HTR-8/SVneo (cell line): Measurements from ENCODE around the gene AIG1.
"Not testable (repeated sequence)": the region's sequence is repeated elsewhere in the genome, so short reads cannot be mapped to it uniquely, and the experiment has no call there.

Experiments
- DNase-seq: peaks from one replicate; pipeline ENCODE4 v3.0.0; 2011; ENCODE audit warnings: low spot score, mixed read lengths; ENCODE audit not compliant: insufficient read length
- FAIRE-seq: peaks from 2 replicates; lab custom pipeline; 2011; peaks lifted over from hg19 to GRCh38; lab: Jason Lieb, UNC

Gene AIG1

DNA sequence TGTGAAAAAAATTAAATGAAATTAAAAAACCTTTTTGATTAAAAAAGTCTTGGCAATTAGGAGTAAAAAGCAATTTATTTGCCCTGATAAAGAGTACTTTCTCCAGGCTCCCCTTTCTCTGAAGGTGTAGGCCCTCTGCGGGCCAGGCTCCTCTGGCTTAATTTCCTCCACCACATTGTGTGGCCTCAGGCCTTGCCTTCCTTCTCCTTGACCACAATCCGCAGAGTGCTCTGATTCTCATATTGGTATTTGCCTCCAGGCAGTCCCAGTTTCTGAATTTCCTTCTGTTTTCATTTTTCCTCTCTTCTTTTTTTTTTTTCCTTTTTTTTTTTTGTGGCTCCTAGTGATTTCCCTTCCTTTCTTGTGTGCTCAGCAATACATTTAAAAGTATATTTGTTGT, 96.4 kb downstream of the AIG1 start:
- FAIRE-seq (no peak), DNase-seq (no peak)

DNA sequence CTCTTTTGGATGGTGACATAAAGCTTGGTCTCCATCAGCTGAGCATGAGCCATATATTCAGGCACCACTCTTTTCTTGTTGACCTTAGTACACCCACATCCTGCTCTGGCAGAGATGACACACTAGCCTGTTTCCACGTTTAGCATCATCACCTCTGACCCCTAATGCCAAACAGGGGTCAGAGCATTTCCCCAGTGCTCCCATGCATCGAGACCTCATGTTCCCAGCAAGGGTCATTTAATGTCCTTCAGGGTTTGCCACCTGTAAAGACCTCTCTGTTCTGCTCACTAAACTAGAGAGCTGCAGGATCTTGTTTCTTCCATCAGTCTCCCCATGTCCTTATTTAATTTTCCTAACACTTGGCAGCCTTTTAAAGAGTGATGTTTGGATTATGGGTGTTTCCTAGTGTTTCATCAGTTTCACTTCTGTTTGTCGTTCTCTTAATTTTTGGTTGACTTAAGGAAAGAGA, 97.5 kb downstream of the AIG1 start:
- no peak for DNase-seq
- no peak for FAIRE-seq

- DNase-seq: no peak
- FAIRE-seq: no peak
Observed at GRCh38 chr6:143159001-143159400, 98.3 kb downstream of the AIG1 start.

GRCh38 chr6:143160015-143160414, 99.3 kb downstream of the AIG1 start:
- FAIRE-seq: no peak
- no peak for DNase-seq

DNA sequence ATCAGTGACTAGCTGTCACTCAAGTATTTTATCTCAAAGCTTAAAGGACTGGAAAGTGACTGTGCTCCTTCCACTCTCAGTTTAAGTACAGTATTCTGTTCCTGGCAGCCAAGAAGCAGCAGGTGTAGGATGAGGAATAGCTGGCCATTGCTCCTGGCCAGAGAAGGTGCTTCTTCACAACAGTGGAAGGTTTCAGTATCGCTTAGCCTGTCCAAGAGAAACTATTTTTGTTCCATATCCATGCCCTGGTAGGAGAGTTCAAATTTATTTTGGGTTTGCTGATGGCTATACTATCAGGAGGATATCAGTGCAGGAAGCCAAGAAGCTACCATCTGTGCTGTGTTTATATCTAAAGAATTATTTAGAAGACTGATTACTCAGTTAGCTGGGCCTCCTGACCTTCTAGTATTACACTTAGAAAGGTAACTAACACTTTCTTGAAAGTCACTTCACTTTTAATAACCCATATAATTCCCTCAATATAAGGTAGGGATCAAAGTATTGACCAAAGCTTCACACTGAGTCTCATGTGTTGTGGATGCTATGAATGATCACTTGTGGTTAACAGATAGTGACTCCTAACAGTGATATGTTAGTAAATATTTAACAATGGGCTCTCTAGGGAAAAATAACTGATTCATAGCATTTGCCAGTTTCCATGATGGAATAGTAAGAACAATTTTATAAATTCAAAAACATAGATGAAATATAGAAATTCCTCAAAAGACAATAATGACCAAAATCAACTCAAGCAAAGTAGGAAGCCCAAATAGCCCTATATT, 99.9 kb downstream of the AIG1 start:
- no peak for DNase-seq
- FAIRE-seq: no peak

GRCh38 chr6:143163621-143164020, 102.9 kb downstream of the AIG1 start:
- no peak for FAIRE-seq
- no peak for DNase-seq

DNA sequence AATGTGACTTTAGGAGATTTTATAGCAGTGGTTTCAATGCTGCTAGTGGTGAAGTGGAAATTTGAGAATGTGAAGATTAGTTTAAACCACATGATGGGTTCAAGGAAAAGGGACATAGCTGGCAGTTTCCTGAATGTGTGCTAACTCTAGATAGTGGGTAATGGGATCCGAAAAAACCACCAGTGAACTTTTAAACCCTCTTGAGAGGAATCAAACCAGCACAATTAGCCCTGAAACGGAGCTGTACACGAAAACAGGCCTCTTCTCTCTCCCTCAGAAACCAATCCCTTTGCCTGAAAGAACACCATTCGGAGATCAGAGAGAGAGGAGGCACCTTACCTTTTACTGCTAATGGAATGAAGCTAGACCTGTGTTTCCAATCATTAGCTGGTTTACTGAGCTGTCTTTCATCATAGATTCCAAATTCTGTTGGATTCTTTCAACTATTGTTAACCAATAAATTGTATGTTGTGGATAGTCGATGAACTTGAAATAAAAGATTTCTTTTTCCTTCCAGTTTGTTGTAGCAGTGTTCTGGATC, 103.9 kb downstream of the AIG1 start:
- FAIRE-seq (no peak), DNase-seq (no peak)

DNA sequence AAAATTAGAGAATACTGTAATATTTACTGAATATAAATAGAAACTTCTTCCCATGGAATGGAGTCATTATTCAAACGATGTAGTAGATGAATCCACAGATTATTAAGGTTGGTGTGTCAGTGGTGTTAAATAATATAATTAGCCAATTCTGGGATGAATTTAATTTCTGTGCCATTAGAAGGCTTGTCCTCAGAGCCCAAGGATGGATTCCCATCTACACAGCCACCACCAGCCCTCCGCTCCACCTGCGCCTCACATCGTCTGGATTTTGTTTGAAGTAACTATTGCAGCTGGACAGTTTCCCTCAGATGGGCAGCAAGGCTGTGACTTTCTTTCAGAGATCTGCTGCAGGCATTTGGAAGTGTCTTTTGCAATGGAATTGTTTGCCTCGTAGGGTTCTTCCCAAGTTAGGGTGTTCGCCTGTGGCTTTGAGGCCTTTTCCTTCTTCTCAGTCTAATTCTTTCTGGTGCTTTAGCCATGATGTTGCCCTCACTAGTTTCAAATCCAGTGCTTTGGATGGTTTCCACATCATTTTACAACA, 104.7 kb downstream of the AIG1 start:
- no peak for FAIRE-seq

DNA sequence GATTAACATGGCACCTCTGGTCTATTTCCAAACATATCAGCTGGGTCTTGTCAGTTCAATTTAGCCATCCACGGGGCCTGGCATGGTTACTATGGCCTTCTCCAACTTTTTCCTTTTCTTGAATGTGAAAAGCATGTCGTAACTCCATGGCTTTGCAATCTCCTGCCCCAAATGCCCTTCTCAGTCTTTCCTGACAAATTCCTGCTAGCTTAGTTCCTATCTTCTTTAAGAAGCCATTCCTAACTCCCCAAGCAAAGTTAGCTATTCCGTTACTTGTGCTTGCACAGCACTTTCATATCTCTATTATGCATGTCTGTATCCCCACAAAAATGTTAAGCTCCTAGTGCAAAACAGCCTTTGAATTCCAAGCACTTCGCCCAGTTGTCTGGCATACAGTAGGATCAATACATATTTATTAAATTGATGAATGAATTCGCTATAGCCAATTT, 105.6 kb downstream of the AIG1 start:
- FAIRE-seq: no peak

More for the DNA sequence above, 104.7 kb downstream of the AIG1 start:
- DNase-seq: no peak

GRCh38 chr6:143167224-143167623, 106.5 kb downstream of the AIG1 start:
- FAIRE-seq (no peak), DNase-seq (no peak)

More for the DNA sequence above, 105.6 kb downstream of the AIG1 start:
- DNase-seq: no peak

GRCh38 chr6:143168396-143168816, 107.7 kb downstream of the AIG1 start:
- not testable (repeated sequence) for DNase-seq, FAIRE-seq

DNA sequence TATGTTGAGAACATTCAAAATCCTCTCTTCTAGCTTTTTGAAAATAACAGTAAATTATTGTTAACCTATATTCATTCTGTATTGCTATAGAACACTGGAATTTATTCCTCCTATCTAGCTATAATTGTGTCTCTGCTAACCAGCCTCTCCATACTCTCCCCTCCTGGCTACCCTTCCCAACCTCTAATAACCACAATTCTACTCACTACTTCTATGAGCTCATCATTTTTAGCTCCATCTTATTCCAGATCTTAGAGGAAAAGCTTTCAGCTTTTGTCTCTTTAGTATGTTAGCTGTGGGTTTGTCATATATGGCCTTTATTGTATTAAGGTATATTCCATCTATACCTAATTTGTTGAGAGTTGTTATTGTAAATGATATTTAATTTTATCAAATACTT, 108.8 kb downstream of the AIG1 start:
- no peak for FAIRE-seq
- no peak for DNase-seq

DNA sequence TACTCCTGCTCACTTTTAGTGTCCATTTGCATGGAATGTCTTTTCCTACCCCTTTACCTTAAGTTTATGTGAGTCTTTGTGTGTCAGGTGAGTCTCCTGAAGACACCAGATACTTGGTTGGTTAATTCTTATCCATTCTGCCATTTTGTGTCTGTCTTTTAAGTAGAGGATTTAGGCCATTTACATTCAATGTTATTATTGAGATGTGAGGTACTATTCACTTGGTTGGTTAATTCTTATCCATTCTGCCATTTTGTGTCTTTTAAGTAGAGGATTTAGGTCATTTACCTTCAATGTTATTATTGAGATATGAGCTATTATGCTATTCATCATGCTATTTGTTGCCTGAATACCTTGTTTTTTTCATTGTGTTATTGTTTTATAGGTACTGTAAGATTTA, 113.8 kb downstream of the AIG1 start:
- no peak for DNase-seq
- no peak for FAIRE-seq

DNA sequence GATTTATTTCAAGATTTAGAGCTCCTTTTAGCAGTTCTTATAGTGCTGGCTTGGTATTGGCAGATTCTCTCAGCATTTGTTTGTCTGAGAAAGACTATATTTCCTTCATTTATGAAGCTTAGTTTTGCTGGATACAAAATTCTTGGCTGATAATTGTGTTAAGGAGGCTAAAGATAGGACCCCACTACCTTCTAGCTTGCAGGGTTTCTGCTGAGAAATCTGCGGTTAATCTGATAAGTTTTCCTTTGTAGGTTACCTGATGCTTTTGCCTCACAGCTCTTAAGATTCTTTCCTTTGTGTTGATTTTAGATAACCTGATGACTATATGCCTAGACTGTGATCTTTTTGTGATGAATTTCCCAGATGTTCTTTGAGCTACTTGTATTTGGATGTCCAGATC, 114.3 kb downstream of the AIG1 start:
- FAIRE-seq (no peak), DNase-seq (no peak)

DNA sequence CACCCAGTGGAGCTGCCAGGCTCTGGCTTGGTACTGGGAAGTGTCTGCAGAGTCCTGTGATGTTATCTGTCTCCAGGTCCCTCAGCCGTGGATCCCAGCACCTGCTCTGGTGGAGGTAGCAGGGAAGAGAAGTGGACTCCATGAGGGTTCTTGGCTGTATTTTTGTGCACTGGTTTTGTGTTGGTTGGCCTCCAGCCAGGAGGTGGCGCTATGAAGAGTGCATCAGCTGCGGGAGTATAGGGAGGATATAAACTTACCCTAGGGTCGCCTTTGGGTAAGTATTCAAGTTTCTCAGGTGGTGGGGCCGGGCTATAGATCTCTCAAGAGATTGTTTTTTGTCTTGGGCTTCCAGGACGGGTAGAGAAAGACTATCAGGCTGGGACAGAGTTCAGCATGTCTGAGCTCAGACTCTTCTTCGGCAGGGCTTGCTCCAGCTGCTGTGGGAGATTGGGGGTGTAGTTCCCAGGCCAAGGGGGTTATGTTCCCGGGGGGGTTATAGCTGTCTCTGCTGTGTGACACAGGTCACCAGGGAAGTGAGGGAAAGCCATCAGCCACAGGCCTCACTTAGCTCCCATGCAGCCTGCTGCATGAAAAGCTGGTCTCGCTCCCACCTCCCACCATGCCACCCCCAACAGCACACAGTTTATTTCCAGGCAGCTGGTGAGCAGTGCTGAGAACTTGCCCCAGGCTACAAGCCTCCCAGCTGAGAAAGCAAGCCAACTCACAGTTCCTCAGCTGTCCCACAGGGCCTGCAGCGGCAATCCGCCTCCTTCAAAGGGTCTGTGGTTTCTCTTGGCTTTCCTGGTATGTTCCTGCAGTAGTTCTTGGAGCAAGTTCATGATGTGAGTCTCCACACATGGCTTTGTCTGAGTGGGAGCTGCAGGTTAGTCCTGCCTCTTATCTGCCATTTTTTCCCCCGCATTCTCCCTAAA, 115.7 kb downstream of the AIG1 start:
- DNase-seq (no peak), FAIRE-seq (peak; percentile 49)

DNA sequence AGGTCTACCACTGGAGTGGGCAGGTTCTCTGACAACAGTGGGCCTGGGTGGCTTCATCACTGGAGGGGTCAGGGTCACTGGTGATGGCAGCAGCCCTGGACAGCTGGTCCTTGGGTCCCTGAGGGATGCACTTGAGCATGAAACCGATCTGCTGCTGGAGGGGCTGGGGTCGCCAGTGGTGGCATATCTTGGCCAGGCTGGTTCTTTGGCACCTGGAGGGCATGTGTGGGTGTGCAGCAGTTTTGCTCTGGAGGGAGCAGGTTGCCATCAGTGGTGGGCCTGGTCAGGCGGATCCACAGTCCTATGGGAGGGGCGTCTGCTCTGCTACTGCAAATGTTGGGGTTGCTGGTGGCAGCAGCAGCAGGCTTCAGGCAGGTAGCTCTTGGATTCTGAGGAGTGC, 117.0 kb downstream of the AIG1 start:
- DNase-seq (no peak), FAIRE-seq (no peak)

DNA sequence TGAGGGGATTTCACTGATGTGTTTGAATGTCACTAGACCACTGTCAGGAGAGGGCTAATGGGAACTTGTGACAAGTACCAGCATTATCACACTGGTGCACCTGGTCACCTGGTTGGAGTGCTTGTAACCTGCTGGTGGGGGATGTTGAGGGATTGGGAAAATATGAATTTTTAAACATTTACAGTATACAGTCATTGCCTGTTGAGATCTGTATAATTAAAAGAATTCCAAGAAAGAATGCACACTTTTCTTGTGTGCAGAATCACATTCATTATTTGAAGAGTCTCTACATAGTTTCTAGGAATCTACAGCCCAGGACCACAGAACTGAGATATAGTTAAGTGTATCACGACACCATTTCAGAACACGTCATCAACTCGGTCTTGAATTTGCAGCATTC, 118.4 kb downstream of the AIG1 start:
- FAIRE-seq (no peak), DNase-seq (no peak)

GRCh38 chr6:143179901-143180612, 119.4 kb downstream of the AIG1 start:
- no peak for DNase-seq
- no peak for FAIRE-seq

GRCh38 chr6:143180826-143181225, 120.1 kb downstream of the AIG1 start:
- DNase-seq: no peak
- FAIRE-seq: no peak

DNA sequence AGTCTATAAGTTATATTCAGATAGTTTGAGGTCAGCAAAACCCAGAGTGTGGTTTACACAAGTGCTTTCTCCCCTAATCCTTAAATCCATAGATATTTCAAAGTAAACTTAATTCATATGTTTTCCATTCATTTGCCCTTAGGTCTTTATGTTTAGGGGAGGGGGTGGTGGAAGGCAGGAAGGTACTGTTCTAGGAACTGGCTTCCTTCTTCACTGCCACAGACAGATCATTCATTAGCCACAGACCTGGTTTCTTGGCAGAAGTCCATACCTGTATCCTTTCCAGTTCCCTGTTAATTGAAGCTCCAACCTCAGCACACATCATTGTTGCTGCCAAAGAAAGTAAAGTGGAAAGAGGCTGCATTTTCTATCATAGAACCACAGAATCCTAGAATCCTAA, 123.0 kb downstream of the AIG1 start:
- no peak for DNase-seq

More for the DNA sequence above, 123.0 kb downstream of the AIG1 start:
- FAIRE-seq: no peak
